Stimulated activated CD4-positive, alpha-beta T cell treated with anti-CD3 and anti-CD28 coated beads, TNF-alpha, amount 100 ng/mL, for 1 hour (primary cell): ENCODE data around the gene PPP2R5C.
"Not testable (repeated sequence)": the region's sequence is repeated elsewhere in the genome, so short reads cannot be mapped to it uniquely, and the experiment has no call there.

Experiments
- DNase-seq, 3 donors: peaks; one replicate each; pipeline ENCODE4 v3.0.0-alpha.2; 2020; ENCODE audit warnings: low read depth in 3 of 3, low spot score in 1 of 3

Gene PPP2R5C

DNA sequence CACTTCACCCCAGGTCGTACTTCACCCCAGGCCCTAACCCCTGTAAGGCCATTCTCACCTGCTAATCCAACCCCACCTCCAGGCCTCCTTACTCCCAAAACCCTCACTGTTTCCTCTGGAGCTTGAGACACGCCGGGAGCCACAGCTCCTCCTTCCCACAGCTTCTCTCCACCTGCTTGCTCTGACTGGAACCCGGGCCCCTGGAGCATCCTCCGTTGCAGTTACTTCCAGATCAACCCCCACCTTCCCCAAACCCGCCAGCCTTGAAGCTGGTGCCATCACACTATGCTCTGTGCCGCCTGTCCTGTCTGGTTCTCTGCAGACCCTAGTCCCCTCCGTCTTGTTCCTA, 34.6 kb upstream of the PPP2R5C start:
- no peak for DNase-seq

DNA sequence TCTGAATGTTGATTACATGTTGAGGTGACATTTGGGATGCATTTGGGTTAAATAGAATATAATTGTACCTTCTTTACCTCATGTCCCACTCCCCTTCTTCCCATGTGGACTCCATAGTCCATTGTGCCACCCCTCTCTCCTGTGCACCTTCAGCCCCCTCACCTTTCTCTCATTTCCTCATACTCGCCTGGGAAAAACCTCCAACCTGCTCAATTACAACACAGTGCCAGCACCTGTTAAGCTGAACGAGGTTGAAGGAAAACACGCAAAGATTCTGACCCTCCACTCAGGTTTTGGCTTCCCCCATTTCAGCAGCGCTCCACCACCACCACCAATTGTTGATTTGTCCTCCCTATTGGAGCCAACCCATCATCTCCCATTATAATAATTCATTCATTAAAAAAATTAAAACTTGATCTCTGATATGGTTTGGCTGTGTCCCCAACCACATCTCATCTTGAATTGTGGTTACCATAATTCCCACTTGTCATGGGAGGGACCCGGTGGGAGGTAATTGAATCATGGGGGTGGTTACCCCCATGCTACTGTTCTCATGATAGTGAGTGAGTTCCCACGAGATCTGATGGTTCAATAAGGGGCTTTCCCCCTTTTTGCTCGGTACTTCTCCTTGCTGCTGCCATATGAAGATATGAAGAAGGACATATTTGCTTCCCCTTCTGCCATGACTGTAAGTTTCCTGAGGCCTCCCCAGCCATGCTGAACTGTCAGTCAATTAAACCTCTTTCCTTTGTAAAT, 33.7 kb upstream of the PPP2R5C start:
- DNase-seq: no peak

DNA sequence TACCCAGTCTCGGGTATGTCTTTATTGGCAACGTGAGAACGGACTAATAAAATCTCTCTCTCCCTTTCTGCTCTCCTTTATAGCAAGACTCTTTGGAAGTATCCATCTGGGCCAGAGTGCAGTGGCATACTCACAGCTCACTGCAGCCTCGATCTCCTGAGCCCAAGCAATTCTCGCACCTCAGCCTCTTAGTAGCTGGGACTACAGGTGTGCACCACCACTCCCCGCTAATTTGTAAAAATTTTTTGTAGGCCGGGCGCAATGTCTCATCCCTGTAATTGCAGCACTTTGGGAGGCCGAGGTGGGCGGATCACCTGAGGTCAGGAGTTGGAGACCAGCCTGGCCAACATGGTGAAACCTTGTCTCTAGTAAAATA, 33.2 kb upstream of the PPP2R5C start:
- no peak for DNase-seq

DNA sequence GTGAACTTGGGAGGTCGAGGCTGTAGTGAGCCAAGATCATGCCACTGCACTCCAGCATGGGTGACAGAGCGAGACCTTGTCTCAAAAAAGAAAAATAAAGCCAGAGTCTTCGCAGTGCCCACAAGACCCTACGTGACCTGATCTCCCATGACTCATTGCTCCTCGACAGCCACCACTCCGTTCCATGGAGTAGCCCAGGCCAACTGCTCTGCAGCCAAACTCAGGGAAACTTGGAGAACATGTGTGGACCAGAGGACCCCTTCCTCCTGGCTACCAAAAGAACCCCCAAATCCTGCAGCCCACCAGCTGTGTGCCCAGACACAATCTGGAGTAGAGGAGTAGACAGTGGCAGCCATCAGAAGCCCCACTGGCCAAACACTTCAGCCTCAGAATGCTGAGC, 32.1 kb upstream of the PPP2R5C start:
- no peak for DNase-seq

DNA sequence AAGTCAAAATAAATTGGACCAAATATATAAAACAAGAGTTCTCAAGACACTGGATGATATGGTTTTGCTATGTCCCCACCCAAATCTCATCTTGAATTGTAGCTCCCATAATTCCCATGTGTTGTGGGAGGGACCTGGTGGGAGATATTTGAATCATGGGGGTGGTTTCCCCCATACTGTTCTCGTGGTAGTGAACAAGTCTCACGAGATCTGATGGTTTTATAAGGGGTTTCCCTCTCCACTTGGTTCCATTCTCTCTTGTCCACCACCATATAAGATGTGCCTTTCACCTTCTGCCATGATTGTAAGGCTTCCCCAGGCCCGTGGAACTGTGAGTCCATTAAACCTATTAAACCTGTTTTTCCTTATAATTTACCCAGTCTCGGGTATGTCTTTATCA, 31.4 kb upstream of the PPP2R5C start:
- not testable (repeated sequence) for DNase-seq

DNA sequence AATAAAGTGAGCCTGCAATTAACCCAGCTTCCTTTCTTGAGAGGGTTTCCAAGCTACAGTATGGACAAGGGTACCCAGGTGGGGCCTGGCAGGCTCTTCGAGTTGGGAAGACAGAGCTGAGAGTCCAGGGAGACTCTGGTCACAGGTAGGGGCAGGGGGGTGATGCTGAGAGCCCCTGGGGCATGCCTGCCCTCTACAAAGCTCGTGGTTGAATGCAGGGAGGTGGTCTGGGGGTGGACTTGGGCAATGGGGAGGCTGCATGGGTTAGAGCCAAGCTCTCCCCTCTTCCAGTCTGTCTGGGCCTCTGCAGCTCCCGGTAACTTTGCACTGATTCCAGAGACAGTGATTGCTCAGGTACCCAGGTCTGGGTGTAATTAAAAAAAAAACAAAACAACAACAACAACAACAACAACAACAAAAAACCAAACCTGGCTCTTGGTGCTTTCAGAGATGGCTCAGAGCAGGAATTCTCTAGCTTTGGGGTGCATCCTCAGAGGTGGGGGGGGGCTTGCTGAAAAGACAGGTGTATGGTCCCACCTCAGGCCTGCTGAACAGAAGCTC, 30.8 kb upstream of the PPP2R5C start:
- no peak for DNase-seq

DNA sequence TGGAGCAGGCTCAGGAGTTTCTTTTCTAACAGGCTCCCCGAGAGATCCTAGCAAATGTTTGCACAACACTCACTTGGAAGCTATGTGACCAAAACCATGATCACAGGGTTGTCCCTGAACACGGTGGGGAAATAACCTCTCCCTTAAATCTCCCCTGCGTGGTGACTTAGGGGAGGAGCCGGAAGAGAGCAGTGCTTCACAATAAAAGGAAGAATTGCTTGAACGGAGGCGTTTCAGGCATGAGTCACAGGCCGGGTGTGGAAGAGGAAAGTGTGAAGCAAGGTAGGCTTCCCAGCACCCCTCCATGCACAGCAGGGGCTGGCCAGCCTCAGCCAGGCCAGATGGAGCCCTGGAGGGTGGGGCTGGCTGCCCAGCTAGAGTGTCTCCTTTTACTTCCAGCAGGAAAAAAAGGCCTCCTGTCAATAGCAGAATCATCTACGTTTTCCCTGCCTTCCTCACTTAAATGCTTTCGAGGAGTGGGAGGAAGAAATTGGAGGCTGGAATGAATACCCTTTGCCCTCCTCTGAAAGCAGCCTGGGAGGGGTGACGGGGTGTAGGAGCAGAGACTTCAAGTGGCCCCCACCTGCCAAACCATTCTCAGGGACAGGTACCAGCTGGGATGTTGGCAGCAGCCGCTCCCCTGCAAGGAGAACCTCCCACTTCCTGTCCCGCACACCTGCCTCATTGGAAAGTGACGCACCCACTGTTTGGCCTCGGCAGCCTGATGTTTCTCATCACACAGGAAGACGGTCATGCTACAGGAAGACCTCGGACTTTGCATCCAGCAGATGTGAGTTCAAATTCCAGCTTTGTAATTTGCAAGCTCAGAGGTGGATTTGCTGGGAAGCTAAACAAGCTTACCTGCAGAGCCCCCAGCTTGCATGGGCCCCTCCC, 30.1 kb upstream of the PPP2R5C start:
- DNase-seq: peak; percentile 57 to 69 (median 68)

DNA sequence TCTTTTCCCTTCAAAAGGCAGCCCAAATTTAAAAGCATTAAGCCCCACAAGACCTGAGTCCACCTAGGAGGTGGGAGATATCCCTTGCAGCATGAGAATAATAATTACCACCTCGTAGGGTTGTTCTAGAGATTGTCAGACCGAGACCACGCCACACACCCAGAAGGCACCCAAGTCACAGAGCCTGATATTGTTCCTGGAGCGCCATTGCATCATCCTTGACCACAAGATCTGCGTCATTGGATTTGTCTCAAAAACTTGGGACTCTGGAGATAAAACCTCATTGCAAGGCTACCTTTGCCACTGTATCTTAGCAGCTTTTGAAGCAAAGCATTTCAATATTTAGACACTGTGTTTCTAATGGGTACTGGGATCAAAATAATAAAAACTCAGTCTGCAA, 29.4 kb upstream of the PPP2R5C start:
- DNase-seq: no peak

DNA sequence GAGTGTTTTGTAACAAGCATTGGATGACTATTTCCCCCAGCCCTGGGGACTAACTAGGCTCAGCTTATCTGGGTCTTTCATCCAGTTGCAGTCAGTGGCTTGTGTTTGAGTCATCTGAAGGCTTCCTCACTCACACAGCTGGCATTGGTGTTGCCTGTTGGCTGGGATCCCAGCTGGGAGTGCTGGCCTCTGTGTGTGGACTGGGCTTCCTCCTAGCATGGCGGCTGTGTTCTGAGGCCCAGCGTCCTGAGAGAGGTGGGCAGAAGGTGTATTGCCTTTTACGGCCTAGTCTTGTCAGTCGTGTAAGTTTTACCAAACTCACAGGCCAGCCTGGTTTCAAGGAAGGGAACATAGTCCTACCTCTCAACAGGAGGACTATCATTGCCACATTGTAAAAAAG, 28.3 kb upstream of the PPP2R5C start:
- DNase-seq: no peak

DNA sequence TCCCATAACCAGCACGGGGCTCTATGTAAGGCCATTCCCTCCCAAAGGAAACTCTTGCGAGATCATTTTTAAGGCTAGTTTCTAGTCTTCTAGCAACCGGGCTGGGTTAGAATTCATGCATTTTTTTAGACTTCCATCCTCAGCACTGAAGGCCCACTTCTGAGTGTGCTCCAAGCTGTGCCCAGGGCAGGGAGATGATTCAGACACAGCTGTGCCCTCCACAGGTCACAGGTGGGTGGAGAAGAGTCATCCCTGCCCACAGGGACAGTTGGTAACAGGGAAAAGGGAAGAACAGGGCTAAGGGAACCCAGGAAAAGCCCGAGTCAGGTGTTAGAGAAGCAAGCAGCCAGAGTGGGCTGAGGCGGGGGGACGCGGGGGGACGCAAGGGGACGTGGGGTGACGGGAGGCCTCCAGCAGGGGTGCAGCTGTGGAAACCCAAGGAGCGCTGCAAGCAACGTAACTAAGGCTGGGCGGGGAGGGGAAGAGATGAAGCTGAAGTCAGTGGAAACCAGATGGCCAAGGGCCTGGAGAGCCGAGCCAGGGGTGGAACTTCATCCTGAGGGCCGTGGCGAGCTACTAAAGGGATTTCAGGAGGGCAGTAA, 27.2 kb upstream of the PPP2R5C start:
- DNase-seq: no peak

DNA sequence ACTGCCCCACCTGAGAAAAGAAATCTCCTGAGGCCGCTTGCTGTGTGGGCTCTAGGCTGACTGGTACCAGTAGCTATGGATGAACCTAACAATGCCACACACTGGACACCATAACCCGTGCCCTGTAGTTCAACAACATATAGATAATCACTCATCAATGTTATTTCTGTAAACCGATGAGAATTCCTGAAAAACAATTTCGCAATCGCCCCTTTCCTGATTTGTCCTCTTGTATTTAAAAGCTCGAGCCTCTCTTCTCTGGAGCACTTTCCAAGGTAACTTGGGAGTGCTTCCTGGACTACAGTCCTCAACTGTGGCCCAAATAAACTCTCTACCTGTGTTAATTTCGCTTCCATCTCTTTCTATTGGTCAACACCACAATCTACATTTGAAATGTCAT, 26.1 kb upstream of the PPP2R5C start:
- no peak for DNase-seq

DNA sequence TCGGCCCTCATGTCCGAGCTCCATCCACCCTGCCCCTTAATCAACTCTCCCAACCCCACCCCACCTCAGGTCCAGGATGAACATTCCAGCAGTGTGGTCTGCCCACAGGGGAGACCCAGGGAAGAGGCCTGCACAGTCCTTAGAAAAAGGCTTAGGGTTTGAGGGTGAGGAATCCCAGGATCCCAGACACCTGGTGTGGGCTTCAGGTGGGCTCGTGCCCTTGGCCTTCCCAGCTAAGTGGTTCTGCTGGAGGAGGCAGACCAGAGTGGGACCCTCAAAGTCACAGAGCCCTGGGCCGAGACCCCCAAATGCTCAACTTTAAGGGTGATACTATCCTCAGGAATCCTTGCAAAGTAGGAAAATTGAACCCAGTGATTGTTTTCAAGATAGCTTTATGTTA, 25.4 kb upstream of the PPP2R5C start:
- DNase-seq: no peak

DNA sequence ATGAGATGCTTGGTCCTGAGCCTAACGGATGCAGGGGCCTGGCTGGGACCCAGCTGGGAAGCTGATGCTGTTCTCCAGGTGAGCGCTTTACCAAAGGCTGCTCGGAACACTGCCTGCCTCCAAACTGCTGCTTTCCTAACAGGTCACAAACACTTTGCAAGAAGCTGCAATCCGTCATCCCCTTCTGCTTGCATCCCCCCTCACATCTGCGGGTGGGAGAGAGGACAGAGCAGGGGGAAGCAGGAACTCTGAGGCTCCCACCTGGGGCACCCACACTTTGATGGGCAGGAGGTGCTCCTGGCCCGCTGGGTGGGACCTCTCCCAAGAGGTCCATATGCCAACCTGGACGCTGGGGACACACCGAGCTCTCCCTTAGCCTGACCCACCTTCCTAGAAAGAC, 24.9 kb upstream of the PPP2R5C start:
- no peak for DNase-seq

DNA sequence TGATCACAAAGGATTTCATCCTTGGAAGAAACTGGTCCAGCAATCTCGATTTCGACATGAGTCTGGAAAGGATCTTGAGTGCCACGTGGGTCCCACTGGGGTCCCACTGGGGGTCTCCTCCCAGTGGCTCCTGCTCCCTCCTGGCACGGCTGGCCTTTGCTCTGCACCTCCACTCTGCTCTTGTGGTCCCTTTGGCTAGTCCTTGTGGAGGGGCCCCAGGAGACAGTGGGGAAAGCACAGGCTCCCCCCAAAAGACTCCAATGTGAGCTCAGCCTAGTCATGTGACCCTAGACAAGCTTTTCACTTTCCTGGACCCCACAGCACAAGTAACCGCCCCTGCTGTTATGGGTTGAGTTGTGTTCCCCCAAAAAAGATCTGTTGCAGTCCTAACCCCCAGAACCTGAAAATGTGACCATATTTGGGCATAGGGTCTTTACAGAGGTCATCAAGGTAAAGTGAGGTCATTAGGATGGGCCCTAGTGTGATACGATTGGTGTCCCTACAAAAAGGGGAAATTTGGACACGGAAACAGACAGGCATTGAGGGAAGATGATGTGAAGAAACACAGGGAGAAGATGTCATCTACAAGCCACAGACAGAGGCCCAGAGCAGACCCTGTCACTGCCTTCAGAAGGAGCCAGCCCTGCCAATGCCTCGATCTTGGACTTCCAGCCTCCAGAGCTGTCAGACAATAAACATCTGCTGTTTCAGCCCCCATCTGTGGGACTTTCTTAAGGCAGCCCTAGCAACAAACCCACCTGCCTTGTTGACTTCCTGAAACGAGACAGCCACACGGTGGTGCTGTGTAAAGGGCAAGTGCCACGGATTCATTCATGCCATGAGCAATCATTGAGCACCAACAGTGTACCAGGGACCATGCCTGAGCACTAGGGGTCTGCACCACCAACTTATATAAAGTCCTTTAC, 23.8 kb upstream of the PPP2R5C start:
- DNase-seq: no peak

DNA sequence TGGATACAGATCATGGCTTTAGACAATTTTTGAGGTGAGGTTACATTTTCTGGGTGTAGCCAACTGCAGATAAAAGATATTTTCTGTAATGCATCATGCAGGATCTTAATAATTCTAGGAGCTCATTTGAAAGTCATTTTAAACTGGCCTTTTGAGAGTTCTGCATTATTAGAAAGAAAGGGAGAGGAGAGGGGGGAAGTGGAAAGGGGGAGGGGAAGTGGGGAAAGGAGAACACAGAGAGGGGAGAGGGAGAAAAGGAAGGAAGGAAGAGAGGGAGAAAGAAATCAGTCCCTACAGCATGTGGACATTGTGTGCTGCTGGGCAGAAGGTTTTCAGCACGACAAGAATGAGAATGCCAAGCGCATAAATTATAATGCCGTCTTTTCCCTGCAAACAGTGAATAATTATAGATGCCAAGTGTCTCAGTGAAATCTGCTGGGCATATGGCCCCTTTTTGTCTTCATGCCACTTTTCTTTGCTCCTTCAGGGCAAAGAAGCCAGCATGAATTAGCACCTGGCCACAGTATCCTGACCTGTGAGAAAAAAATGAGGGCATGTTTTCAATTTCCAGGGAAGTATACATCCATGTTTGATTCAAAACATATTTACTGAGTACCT, 22.7 kb upstream of the PPP2R5C start:
- no peak for DNase-seq

DNA sequence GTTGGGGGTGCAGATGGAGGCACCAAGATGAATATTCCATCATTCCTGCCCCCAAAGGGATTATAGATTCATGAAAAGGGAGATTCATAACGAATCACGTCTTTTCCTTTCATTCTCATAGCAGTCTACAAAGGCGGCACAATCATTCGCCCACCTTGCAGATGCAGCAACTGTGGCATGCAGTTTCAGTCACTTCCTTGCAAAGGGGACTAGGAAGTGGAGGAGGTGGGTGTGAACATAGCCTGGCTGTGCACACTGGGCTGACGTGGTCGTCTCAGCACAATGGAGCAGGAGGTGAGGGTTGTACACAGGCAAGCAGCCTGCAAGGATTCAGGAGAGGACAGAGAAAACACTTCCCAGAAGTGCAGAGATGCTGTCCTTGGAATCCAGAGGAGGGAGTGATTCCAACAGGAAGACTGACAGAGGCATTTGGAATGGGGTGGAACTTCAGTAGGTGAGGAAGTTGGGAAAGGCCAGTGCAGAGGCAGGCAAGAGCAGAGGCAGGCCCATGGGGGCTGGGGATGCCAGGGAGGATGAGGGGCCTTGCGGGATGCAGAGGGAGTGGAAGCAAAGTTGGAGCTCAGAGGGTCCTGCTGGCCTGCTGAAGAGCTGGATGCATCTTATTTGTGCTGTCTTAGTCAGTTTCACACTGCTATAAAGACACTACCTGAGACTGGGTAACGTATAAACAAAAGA, 21.9 kb upstream of the PPP2R5C start:
- no peak for DNase-seq

DNA sequence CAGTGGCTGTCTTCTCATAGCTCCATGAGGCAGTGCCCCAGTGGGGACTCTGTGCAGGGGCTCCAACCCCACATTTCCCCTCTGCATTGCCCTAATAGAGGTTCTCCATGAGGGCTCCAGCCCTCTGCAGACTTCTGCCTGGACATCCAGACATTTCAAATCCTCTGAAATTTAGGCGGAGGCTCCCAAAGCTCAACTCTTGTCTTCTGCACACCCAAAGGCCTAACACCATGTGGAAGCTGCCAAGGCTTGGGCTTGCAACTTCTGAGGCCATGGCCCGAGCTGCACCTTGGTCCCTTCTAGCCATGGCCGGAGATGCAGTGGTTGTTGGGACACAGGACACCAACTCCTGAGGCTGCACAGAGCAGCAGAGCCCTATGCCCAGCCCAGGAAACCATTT, 20.5 kb upstream of the PPP2R5C start:
- no peak for DNase-seq

DNA sequence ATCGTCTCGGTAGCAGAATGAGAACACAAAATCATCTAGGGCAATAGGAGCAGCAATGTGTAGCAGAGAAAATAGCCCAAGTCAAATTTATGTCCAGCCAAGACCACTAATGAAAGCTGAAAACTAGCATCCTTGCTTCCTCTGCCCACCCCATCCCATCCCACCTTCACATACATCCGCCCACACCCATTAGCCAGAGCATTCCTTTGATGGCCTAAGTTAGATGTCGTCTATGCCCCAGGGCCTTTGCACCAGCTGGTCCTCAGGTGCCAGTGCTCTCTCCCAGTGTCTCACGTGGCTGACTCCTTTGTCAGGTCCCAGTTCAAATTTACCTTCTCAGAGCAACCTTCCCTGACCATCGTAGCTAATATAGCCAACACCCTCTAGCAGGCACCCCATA, 17.8 kb upstream of the PPP2R5C start:
- DNase-seq: no peak

DNA sequence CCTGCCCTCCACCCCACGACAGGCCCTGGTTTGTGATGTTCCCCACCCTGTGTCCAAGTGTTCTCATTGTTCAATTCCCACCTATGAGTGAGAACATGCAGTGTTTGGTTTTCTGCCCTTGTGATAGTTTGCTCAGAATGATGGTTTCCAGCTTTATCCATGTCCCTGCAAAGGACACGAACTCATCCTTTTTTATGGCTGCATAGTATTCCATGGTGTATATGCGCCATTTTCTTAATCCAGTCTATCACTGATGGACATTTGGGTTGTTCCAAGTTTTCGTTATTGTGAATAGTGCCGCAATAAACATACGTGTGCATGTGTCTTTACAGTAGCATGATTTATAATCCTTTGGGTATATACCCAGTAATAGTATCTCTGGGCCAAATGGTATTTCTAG, 17.1 kb upstream of the PPP2R5C start:
- not testable (repeated sequence) for DNase-seq

DNA sequence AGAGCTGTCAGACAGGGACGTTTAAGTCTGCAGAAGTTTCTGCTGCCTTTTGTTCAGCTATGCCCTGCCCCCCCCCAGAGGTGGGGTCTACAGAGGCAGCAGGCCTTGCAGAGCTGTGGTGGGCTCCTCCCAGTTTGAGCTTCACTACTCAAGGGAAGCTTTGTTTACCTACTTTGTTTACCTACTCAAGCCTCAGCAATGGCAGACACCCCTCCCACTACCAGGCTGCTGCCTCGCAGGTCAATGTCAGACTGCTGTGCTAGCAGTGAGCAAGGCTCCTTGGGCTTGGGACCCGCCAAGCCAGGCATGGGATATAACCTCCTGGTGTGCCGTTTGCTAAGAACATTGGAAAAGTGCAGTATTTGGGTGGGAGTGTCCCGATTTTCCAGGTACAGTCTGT, 11.8 kb upstream of the PPP2R5C start:
- not testable (repeated sequence) for DNase-seq
